Adrenal gland (tissue), 5 donors: ENCODE results near the gene NECTIN1.

Experiments
- CTCF ChIP-seq, 6 experiments: fragments of 450-650 bp in 4 of 6; fragments of 200-600 bp in 2 of 6; sonication (generic) in 1 of 6; IDR thresholded peaks; 1 replicate in 5 of 6; 2 replicates in 1 of 6; pipeline versions ENCODE4 v1.5.1 to v1.8.0; 2016 to 2021; ENCODE audit warnings: antibody characterized with exemption in 6 of 6, mild to moderate bottlenecking in 2 of 6, moderate library complexity in 1 of 6
- POLR2A ChIP-seq, 2 donors: fragments of 450-650 bp; IDR thresholded peaks; one replicate each; pipeline ENCODE4 v1.6.1; 2017; ENCODE audit warnings: antibody characterized with exemption in 2 of 2, mild to moderate bottlenecking in 2 of 2, moderate library complexity in 1 of 2
- donor health status: DM: no; HTN: no; CAD: no.

GRCh38 chr11:119711476-119711875, 17.5 kb downstream of the NECTIN1 start:
- TF ChIP-seq CTCF (IDR thresholded peaks at IDR 0.05) (no peak), POLR2A (IDR thresholded peaks at IDR 0.05) (no peak)
